ENCODE results near the gene CAV1.

The CAV1 gene

DNA sequence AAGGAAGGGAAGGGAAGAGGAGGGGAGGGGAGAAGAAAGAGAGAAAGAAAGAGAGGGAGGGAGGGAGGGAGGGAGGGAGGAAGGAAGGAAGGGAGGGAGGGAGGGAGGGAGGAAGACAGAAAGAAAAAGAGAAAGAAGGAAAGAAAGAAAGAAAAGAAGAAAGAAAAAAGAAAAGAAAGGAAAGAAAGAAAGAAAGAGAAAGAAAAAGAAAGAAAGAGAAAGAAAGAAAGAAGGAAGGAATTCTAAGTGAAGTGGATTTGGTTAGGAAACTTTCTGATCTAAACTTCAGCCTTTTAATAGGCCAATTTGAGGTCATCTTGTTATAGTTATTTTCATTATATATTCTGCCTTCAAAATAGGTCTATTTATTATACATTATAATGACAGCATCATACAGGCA, 21.0 kb upstream of the CAV1 start:
- no peak for DNase-seq (ENCODE audit: low read depth)
- H3K4me3 ChIP-seq (ENCODE audit: control insufficient read depth, low read depth, low read length), result no peak overlapping the region
- no peak for TF ChIP-seq CTCF (conservative IDR thresholded peaks at IDR 0.05; ENCODE audit: control insufficient read depth, insufficient read depth, low read depth, low read length)

DNA sequence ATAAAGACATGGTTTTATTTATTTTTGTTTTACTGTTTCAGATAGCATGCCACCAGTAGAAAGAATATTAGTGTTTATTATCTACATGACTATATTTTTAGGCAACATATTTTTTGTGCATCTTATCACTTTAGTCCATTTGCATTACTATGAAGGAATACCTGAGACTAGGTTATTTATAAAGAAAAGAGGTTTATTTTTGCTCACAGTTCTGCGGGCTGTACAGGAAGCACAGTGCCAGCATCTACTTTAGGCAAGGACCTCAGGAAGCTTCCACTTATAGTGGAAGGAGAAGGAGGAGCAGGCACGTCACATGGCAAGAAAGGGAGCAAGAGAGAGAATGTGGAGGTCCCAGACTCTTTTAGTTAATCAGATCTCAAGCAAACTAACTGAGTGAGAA, 19.6 kb upstream of the CAV1 start:
- DNase-seq (ENCODE audit: low read depth), result no peak
- TF ChIP-seq CTCF (conservative IDR thresholded peaks at IDR 0.05; ENCODE audit: control insufficient read depth, insufficient read depth, low read depth, low read length), result no peak
- no peak overlapping the region for H3K4me3 ChIP-seq (ENCODE audit: control insufficient read depth, low read depth, low read length)

DNA sequence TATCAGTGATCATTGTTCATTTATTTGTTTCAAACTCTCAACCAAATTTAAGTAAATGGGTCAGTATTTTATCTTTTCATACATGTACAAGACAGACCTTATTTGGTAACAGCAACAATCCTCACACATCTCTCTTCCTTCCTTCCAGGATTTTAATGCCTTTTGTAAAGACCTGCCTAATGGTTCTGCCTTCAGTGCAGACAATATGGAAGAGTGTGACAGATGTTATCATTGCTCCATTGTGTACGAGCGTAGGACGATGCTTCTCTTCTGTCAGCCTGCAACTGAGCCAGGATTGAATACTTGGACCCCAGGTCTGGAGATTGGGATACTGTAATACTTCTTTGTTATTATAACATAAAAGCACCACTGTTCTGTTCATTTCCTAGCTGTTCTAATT, 19.0 kb upstream of the CAV1 start:
- no peak overlapping the region for H3K4me3 ChIP-seq (ENCODE audit: control insufficient read depth, low read depth, low read length)
- DNase-seq (ENCODE audit: low read depth), result no peak
- TF ChIP-seq CTCF (conservative IDR thresholded peaks at IDR 0.05; ENCODE audit: control insufficient read depth, insufficient read depth, low read depth, low read length), result no peak

- no peak for TF ChIP-seq CTCF (conservative IDR thresholded peaks at IDR 0.05; ENCODE audit: control insufficient read depth, insufficient read depth, low read depth, low read length)
- no peak for DNase-seq (ENCODE audit: low read depth)
- H3K4me3 ChIP-seq (ENCODE audit: control insufficient read depth, low read depth, low read length), result no peak overlapping the region
Observed at GRCh38 chr7:116509982-116510579, 14.8 kb upstream of the CAV1 start.

- no peak for DNase-seq (ENCODE audit: low read depth)
- TF ChIP-seq CTCF (conservative IDR thresholded peaks at IDR 0.05; ENCODE audit: control insufficient read depth, insufficient read depth, low read depth, low read length), result no peak
- H3K4me3 ChIP-seq (ENCODE audit: control insufficient read depth, low read depth, low read length), result no peak overlapping the region
Observed at GRCh38 chr7:116510795-116511194, 14.0 kb upstream of the CAV1 start.

DNA sequence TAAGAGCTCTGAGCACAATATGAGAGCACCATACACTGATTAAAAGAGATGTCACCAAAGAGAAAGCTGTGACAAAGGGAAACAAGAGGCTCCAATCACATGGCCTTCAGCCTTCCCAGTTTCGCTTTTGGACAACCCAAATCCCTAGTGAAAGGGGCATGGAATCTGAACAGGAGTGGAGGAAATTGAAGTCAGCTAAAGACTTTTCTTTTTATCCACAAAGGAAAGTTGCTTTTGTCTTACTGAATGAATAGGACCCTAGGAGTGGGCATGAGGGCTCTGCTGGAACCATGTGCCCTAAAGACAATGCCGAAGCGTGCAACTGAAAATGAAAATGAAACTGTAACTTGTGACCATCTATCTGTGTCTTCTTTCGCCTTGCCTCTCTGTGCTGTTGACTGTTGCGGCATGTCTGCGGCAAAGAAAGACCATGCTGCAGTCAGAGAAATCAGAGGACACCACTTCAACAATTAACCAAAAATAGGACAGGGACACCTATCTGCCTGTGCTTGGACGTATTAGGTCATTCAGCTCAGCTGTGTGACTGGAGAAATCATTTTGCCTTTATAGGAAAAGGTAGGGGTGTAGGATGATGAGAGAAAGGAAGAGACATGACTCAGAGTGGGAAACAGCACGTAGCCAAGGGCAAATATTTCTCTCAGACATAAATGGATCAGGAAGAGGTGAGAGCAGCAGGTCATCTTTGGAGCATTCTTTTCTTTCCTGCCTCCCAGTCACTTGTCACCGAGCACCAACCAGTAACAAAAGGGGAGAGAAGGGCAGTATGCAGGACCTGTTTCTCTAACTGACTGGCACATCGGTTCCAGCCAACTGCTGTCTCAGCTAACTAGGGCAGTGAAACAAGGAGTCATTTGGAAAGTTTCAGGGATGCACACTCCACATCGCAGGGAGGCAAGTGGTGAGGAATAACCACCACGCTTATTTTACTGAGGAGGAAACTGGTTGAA, 13.0 kb upstream of the CAV1 start:
- no peak for TF ChIP-seq CTCF (conservative IDR thresholded peaks at IDR 0.05; ENCODE audit: control insufficient read depth, insufficient read depth, low read depth, low read length)
- peak; percentile 35 for DNase-seq (ENCODE audit: low read depth)

More for the DNA sequence above, 13.0 kb upstream of the CAV1 start:
- H3K4me3 ChIP-seq (ENCODE audit: control insufficient read depth, low read depth, low read length), result no peak overlapping the region

All from fibroblast of mammary gland (primary cell).